ENCODE results near the gene CBX6. TPM values are rescaled to one million over a fixed set of nuclear protein-coding genes. Genes with fewer than 3 reads are reported as not detected.

Gene CBX6
- total and polyA plus RNA-seq, 4 donors = 14.6 to 79.2 (median 23.3) TPM

DNA sequence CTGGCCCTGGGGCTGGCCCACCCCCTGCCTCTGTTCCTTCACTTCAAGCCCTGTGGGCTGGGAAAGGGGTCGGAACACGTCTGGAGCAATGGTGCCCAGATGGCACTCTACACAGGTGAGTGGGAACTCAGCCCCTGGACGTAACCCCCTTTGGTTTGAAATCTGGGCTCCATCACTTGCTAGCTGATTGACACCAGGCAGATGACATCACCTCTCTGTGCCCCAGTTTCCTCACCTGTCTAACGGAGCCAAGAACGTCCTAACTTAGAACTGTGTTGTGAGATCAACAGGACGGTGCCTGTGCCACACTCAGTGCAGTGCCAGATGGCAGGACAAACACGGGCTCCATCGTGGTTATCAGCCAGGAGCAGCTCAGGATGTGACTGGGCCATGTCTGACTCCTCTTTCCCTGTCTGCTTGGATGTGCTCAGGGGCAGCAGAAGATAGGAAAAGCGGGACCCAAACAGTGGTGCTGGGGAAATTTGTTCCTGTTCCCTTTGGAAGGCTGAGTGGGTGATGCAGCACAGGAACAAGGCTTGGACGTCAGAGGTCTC, 52.6 kb downstream of the CBX6 start:
- 80% methylated on average over 10 of the region's 10 CpGs for WGBS, 2 donors
- no peaks in the 10 kb centered on the region for H3K9me3 ChIP-seq (ENCODE audit: control insufficient read depth in 4 of 4, insufficient read depth in 3 of 4, low read length in 3 of 4)
- no peak overlapping the region for H3K27ac ChIP-seq (ENCODE audit: low read depth in 1 of 2, low read length in 1 of 2)
- DNase-seq = no peak
- peaks cover 0 to 7% (median 0%) of the 10 kb centered on the region in 3 donors for H3K27me3 ChIP-seq (ENCODE audit: control insufficient read depth in 3 of 3, insufficient read depth in 3 of 3, low read length in 2 of 3)
- no peak for TF ChIP-seq CTCF (IDR thresholded peaks at IDR 0.05; ENCODE audit: control extremely low read depth, extremely low read depth)
- H3K9ac ChIP-seq (ENCODE audit: insufficient read depth in 1 of 2, low read length in 2 of 2) = no peak overlapping the region
- H3K4me1 ChIP-seq (ENCODE audit: control insufficient read depth in 5 of 5, insufficient read depth in 5 of 5, low read length in 5 of 5) = no peaks in the 10 kb centered on the region
- H3K36me3 ChIP-seq (ENCODE audit: control insufficient read depth in 4 of 4, insufficient read depth in 4 of 4, low read length in 4 of 4) = no peaks in the 10 kb centered on the region
- no peak for ATAC-seq (ENCODE audit: insufficient read depth, low FRiP score)
- no peak overlapping the region for H3K4me3 ChIP-seq

DNA sequence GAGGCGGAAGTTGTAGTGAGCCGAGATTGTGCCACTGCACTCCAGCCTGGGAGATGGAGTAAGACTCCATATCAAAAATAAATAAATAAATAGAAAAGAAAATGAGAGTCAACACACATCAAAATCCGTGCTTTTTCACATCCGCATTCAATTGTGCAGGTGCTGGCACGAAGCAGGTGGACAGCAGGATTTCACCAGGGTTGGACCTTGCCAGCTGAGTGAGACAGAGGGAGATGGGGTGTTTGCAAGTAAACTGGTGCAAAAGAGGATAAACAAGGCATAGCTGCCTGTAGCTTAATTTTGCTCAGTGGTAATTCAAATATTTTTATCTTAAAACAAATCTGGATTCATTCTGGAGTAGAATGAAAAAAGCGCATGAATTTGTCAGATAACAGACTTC, 54.8 kb downstream of the CBX6 start:
- Histone ChIP-seq H3K9me3 (ENCODE audit: control insufficient read depth in 4 of 4, insufficient read depth in 3 of 4, low read length in 3 of 4) (no peaks in the 10 kb centered on the region), H3K4me3 (no peak overlapping the region), H3K4me1 (ENCODE audit: control insufficient read depth in 5 of 5, insufficient read depth in 5 of 5, low read length in 5 of 5) (no peaks in the 10 kb centered on the region), H3K9ac (ENCODE audit: insufficient read depth in 1 of 2, low read length in 2 of 2) (no peak overlapping the region), H3K27me3 (ENCODE audit: control insufficient read depth in 3 of 3, insufficient read depth in 3 of 3, low read length in 2 of 3) (peaks cover 0 to 7% (median 0%) of the 10 kb centered on the region in 3 donors), H3K36me3 (ENCODE audit: control insufficient read depth in 4 of 4, insufficient read depth in 4 of 4, low read length in 4 of 4) (no peaks in the 10 kb centered on the region), H3K27ac (ENCODE audit: low read depth in 1 of 2, low read length in 1 of 2) (no peak overlapping the region)
- ATAC-seq (ENCODE audit: insufficient read depth, low FRiP score) (no peak), DNase-seq (no peak)
- 87 to 90% methylated on average over 6 of the region's 6 CpGs for WGBS, 2 donors
- TF ChIP-seq CTCF (IDR thresholded peaks at IDR 0.05; ENCODE audit: control extremely low read depth, extremely low read depth) = no peak

DNA sequence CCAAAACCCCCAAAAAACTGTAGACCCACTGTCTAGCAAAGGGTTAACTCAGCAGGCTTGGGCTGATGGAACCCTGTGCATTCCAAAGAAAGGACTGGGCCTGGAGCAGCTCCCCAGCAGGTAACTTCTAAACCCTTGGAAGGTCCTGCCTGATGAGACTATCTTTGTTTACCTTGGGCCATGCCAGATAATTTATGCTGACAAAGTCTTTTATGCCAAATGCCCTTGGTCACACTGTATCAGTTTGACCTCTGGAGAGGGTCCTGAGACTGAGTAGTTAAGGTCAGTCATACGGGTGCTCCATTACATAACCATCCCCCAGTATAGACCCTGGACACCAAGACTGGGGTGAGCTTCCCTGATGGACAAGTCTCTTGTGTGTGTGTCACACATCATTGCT, 56.2 kb downstream of the CBX6 start:
- Histone ChIP-seq H3K9me3 (ENCODE audit: control insufficient read depth in 4 of 4, insufficient read depth in 3 of 4, low read length in 3 of 4) (no peaks in the 10 kb centered on the region), H3K27me3 (ENCODE audit: control insufficient read depth in 3 of 3, insufficient read depth in 3 of 3, low read length in 2 of 3) (peaks cover 0 to 7% (median 3%) of the 10 kb centered on the region in 3 donors), H3K27ac (ENCODE audit: low read depth in 1 of 2, low read length in 1 of 2) (no peak overlapping the region), H3K36me3 (ENCODE audit: control insufficient read depth in 4 of 4, insufficient read depth in 4 of 4, low read length in 4 of 4) (no peaks in the 10 kb centered on the region), H3K9ac (ENCODE audit: insufficient read depth in 1 of 2, low read length in 2 of 2) (no peak overlapping the region), H3K4me3 (no peak overlapping the region), H3K4me1 (ENCODE audit: control insufficient read depth in 5 of 5, insufficient read depth in 5 of 5, low read length in 5 of 5) (no peaks in the 10 kb centered on the region)
- TF ChIP-seq CTCF (IDR thresholded peaks at IDR 0.05; ENCODE audit: control extremely low read depth, extremely low read depth) = no peak
- 41 to 62% methylated on average over 1 of the region's 1 CpG for WGBS, 2 donors
- DNase-seq (no peak), ATAC-seq (ENCODE audit: insufficient read depth, low FRiP score) (no peak)

Other genes starting within 250 kb of the CBX6 start
- 10 to 100 TPM in 1 of 2 donors, 1 to 10 TPM in 1; 9.9 to 10.0 TPM for gene FAM227A, start 215.8 kb downstream of the CBX6 start, total RNA-seq
- gene FAM227A, start 215.8 kb downstream of the CBX6 start, polyA plus RNA-seq = 1 to 10 TPM; 1.1 to 2.1 TPM
- 10 to 100 TPM; 25.9 to 32.4 TPM for gene CBY1, start 215.6 kb downstream of the CBX6 start, total RNA-seq
- gene CBY1, start 215.6 kb downstream of the CBX6 start, polyA plus RNA-seq = 10 to 100 TPM; 24.8 to 49.0 TPM
- gene TOMM22, start 190.3 kb downstream of the CBX6 start, total RNA-seq = 10 to 100 TPM; 27.3 to 57.7 TPM
- gene TOMM22, start 190.3 kb downstream of the CBX6 start, polyA plus RNA-seq = 10 to 100 TPM; 25.6 to 31.1 TPM
- gene JOSD1, start 171.3 kb downstream of the CBX6 start, total RNA-seq = 10 to 100 TPM; 38.2 to 64.0 TPM
- gene JOSD1, start 171.3 kb downstream of the CBX6 start, polyA plus RNA-seq = 10 to 100 TPM; 17.8 to 49.4 TPM
- 10 to 100 TPM; 61.7 to 69.1 TPM for gene GTPBP1, start 166.3 kb downstream of the CBX6 start, total RNA-seq
- 10 to 100 TPM; 24.1 to 35.8 TPM for gene GTPBP1, start 166.3 kb downstream of the CBX6 start, polyA plus RNA-seq
- gene SUN2, start 116.2 kb downstream of the CBX6 start, total RNA-seq = 100 to 1,000 TPM in 1 of 2 donors, 10 to 100 TPM in 1; 75.5 to 220 TPM
- gene SUN2, start 116.2 kb downstream of the CBX6 start, polyA plus RNA-seq = 100 to 1,000 TPM in 1 of 2 donors, 10 to 100 TPM in 1; 58.6 to 138 TPM
- gene DNAL4, start 78.1 kb downstream of the CBX6 start, total RNA-seq = 10 to 100 TPM; 28.4 to 29.0 TPM
- 10 to 100 TPM; 22.2 to 24.1 TPM for gene DNAL4, start 78.1 kb downstream of the CBX6 start, polyA plus RNA-seq
- 1 to 10 TPM; 4.2 to 5.8 TPM for gene NPTXR, start 28.2 kb downstream of the CBX6 start, total RNA-seq
- 1 to 10 TPM in 1 of 2 donors, under 1 TPM in 1; 0.98 to 1.5 TPM for gene NPTXR, start 28.2 kb downstream of the CBX6 start, polyA plus RNA-seq
- 10 to 100 TPM in 1 of 2 donors, 1 to 10 TPM in 1; 6.2 to 12.0 TPM for gene APOBEC3A, start 85.4 kb upstream of the CBX6 start, total RNA-seq
- gene APOBEC3A, start 85.4 kb upstream of the CBX6 start, polyA plus RNA-seq = 10 to 100 TPM in 1 of 2 donors, 1 to 10 TPM in 1; 1.1 to 68.3 TPM
- 1 to 10 TPM; 1.0 to 4.5 TPM for gene APOBEC3B, start 110.1 kb upstream of the CBX6 start, total RNA-seq
- 1 to 10 TPM; 2.7 to 4.4 TPM for gene APOBEC3B, start 110.1 kb upstream of the CBX6 start, polyA plus RNA-seq
- gene APOBEC3C, start 142.0 kb upstream of the CBX6 start, total RNA-seq = 10 to 100 TPM; 11.1 to 21.7 TPM
- gene APOBEC3C, start 142.0 kb upstream of the CBX6 start, polyA plus RNA-seq = 10 to 100 TPM; 12.0 to 15.3 TPM
- gene APOBEC3D, start 148.9 kb upstream of the CBX6 start, total RNA-seq = 1 to 10 TPM; 2.5 to 2.6 TPM
- 1 to 10 TPM; 1.4 to 1.7 TPM for gene APOBEC3D, start 148.9 kb upstream of the CBX6 start, polyA plus RNA-seq
- 10 to 100 TPM in 1 of 2 donors, 1 to 10 TPM in 1; 7.7 to 12.1 TPM for gene APOBEC3F, start 168.6 kb upstream of the CBX6 start, total RNA-seq
- gene APOBEC3F, start 168.6 kb upstream of the CBX6 start, polyA plus RNA-seq = 1 to 10 TPM; 3.6 to 4.3 TPM
- 10 to 100 TPM; 12.8 to 15.2 TPM for gene APOBEC3G, start 205.1 kb upstream of the CBX6 start, total RNA-seq
- gene APOBEC3G, start 205.1 kb upstream of the CBX6 start, polyA plus RNA-seq = 10 to 100 TPM in 1 of 2 donors, 1 to 10 TPM in 1; 6.5 to 15.5 TPM
- not detected for gene APOBEC3H, start 225.0 kb upstream of the CBX6 start, total RNA-seq
- 1 to 10 TPM in 1 of 2 donors, under 1 TPM in 1; 0.57 to 1.2 TPM for gene APOBEC3H, start 225.0 kb upstream of the CBX6 start, polyA plus RNA-seq